GM12878 (cell line): ENCODE results near the gene RAET1G. TPM values are rescaled to one million over a fixed set of nuclear protein-coding genes. Genes with fewer than 3 reads are reported as not detected.
A peak's percentile ranks its signal among the peaks of the same experiment; 100 is the strongest.

Experiments used
- BRCA1 ChIP-seq: IDR thresholded peaks from 2 replicates; pipeline ENCODE4 v1.6.1; 2011; ENCODE audit warnings: low read depth, low read length, improper control_type of control experiment
- CREM ChIP-seq: IDR thresholded peaks from 2 replicates; pipeline ENCODE4 v1.6.1; 2014; ENCODE audit warnings: antibody characterized with exemption, low read depth
- FOXM1 ChIP-seq: IDR thresholded peaks from 2 replicates; pipeline ENCODE4 v1.6.1; 2012; ENCODE audit warnings: low read depth, mild to moderate bottlenecking, inconsistent platforms, low read length, moderate library complexity
- MYB ChIP-seq: fragments of 150-350 bp; IDR thresholded peaks from 2 replicates; pipeline ENCODE4 v1.6.1; 2014; ENCODE audit warnings: mild to moderate bottlenecking, low read depth, low read length, borderline replicate concordance
- POLR2AphosphoS2 ChIP-seq: IDR thresholded peaks from 2 replicates; pipeline ENCODE4 v1.6.1; 2011; ENCODE audit warnings: low read depth, mild to moderate bottlenecking, low read length, improper control_type of control experiment, moderate library complexity
- RBBP5 ChIP-seq: fragments of 200-600 bp; sonication (generic); conservative IDR thresholded peaks from 2 replicates; pipeline ENCODE4 v1.6.1; 2016
- SMC3 ChIP-seq: IDR thresholded peaks from 2 replicates; pipeline ENCODE4 v1.6.1; 2011; ENCODE audit warnings: low read length, improper control_type of control experiment, borderline replicate concordance
- TCF3 ChIP-seq: IDR thresholded peaks from 2 replicates; pipeline ENCODE4 v1.6.1; 2012; ENCODE audit warnings: low read depth, mild to moderate bottlenecking, low read length, borderline replicate concordance; ENCODE audit not compliant: insufficient read depth
- polyA plus RNA-seq, 11 experiments: library from polyadenylated mRNA; depleted of rRNA in 4 of 11; unstranded in 6 of 11; stranded (reverse) in 5 of 11; fragments of >200 nt; fragmentation: Nextera tagmentation in 4 of 11; fragmentation: Illumina TruSeq in 1 of 11; extraction: Ambion mirVana in 4 of 11; extraction: Trizol in 1 of 11; gene quantifications; 1 replicate in 1 of 11; 2 replicates in 10 of 11; pipeline versions ENCODE4 v1.2.1 to v1.2.3, GENCODE V29; 2011 to 2016; ENCODE audit warnings: inconsistent platforms in 2 of 11, missing spikeins in 2 of 11, low read depth in 1 of 11
- total RNA-seq, 4 experiments: library from RNA; depleted of rRNA in 3 of 4; stranded (reverse); fragments of >200 nt in 3 of 4; fragmentation: Illumina TruSeq in 1 of 4; extraction: Trizol in 1 of 4; gene quantifications; 2 replicates each; pipeline versions ENCODE4 v1.2.1 to v1.2.3, GENCODE V29; 2013 to 2021
- TF ChIP-seq, protein P1 (sequence below): fragments of 450-650 bp; IDR thresholded peaks from 2 replicates; pipeline ENCODE4 v1.6.1; 2016; ENCODE audit warnings: mild to moderate bottlenecking, moderate library complexity, borderline replicate concordance
- TF ChIP-seq, protein P2 (sequence below): fragments of 450-650 bp; IDR thresholded peaks from 2 replicates; pipeline ENCODE4 v1.6.1; 2016; ENCODE audit warnings: mild to moderate bottlenecking
- TF ChIP-seq, protein P3 (sequence below): fragments of 150-350 bp; IDR thresholded peaks from 2 replicates; pipeline ENCODE4 v1.6.1; 2014; ENCODE audit warnings: mild to moderate bottlenecking, low read depth, low read length
- TF ChIP-seq, protein P4 (sequence below): fragments of 450-650 bp; conservative IDR thresholded peaks from 2 replicates; pipeline ENCODE4 v1.6.1; 2017; ENCODE audit warnings: mild to moderate bottlenecking, moderate library complexity
- TF ChIP-seq, protein P5 (sequence below): fragments of 450-650 bp; IDR thresholded peaks from 2 replicates; pipeline ENCODE4 v1.6.1; 2017; ENCODE audit warnings: mild to moderate bottlenecking, moderate library complexity
- TF ChIP-seq, protein P6 (sequence below): IDR thresholded peaks from 2 replicates; pipeline ENCODE4 v1.6.1; 2012; ENCODE audit warnings: low read depth, low read length, improper control_type of control experiment

Gene RAET1G
- total and polyA plus RNA-seq, 10 of the 15 experiments (the other 5 are each of a cell fraction or from before 2014, with no cell fraction given), result not detected

DNA sequence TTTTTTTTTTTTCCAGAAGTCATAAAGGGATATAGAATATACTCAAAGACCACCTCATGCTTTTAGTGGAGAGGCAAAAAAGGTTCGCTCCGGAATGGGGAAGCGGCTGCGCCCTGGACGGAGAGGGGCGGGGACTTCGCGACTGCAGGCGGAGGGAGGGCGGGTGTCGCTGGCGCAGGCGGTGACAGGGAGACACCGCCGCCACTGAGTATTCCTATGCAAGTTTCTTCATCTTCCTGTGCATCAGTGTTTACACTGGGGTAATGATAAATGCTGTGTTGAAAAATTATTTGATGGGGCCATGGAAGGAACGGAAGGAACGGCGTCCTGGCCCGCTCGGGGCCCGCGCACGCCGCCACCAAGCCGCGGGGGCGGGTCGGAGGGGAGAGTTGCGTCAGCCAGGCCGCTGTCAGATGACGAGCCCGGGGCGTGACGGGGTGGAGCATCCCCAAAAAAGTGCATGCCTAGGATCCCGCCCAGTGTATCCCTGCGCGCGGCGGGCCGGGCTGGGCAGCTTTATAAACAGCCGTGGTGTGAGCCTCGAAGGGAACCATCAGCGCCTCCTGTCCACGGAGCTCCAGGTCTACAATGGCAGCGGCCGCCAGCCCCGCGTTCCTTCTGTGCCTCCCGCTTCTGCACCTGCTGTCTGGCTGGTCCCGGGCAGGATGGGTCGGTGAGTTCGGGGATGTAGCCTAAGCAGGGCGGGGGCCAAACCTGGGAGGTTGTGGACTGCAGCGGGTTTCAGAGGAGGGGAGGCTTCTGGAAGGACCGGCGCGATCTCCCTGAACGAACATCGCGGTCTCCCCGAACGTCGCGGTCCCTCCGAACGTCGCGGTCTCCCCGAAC, 40.8 kb upstream of the RAET1G start, which contains the start of gene ULBP1 (continued):
- TF ChIP-seq, protein P1, sequence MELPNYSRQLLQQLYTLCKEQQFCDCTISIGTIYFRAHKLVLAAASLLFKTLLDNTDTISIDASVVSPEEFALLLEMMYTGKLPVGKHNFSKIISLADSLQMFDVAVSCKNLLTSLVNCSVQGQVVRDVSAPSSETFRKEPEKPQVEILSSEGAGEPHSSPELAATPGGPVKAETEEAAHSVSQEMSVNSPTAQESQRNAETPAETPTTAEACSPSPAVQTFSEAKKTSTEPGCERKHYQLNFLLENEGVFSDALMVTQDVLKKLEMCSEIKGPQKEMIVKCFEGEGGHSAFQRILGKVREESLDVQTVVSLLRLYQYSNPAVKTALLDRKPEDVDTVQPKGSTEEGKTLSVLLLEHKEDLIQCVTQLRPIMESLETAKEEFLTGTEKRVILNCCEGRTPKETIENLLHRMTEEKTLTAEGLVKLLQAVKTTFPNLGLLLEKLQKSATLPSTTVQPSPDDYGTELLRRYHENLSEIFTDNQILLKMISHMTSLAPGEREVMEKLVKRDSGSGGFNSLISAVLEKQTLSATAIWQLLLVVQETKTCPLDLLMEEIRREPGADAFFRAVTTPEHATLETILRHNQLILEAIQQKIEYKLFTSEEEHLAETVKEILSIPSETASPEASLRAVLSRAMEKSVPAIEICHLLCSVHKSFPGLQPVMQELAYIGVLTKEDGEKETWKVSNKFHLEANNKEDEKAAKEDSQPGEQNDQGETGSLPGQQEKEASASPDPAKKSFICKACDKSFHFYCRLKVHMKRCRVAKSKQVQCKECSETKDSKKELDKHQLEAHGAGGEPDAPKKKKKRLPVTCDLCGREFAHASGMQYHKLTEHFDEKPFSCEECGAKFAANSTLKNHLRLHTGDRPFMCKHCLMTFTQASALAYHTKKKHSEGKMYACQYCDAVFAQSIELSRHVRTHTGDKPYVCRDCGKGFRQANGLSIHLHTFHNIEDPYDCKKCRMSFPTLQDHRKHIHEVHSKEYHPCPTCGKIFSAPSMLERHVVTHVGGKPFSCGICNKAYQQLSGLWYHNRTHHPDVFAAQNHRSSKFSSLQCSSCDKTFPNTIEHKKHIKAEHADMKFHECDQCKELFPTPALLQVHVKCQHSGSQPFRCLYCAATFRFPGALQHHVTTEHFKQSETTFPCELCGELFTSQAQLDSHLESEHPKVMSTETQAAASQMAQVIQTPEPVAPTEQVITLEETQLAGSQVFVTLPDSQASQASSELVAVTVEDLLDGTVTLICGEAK, result no peak
- TF ChIP-seq TCF3 (no peak), POLR2AphosphoS2 (no peak), BRCA1 (no peak), RBBP5 (no peak), SMC3 (no peak), MYB (no peak), CREM (0 out of 2 replicates have a peak, but pooled peaks have one; percentile 16), FOXM1 (no peak)
- TF ChIP-seq, protein P2, sequence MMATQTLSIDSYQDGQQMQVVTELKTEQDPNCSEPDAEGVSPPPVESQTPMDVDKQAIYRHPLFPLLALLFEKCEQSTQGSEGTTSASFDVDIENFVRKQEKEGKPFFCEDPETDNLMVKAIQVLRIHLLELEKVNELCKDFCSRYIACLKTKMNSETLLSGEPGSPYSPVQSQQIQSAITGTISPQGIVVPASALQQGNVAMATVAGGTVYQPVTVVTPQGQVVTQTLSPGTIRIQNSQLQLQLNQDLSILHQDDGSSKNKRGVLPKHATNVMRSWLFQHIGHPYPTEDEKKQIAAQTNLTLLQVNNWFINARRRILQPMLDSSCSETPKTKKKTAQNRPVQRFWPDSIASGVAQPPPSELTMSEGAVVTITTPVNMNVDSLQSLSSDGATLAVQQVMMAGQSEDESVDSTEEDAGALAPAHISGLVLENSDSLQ, result peak; percentile 71
- TF ChIP-seq, protein P3, sequence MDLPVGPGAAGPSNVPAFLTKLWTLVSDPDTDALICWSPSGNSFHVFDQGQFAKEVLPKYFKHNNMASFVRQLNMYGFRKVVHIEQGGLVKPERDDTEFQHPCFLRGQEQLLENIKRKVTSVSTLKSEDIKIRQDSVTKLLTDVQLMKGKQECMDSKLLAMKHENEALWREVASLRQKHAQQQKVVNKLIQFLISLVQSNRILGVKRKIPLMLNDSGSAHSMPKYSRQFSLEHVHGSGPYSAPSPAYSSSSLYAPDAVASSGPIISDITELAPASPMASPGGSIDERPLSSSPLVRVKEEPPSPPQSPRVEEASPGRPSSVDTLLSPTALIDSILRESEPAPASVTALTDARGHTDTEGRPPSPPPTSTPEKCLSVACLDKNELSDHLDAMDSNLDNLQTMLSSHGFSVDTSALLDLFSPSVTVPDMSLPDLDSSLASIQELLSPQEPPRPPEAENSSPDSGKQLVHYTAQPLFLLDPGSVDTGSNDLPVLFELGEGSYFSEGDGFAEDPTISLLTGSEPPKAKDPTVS, result no peak
- TF ChIP-seq, protein P4, sequence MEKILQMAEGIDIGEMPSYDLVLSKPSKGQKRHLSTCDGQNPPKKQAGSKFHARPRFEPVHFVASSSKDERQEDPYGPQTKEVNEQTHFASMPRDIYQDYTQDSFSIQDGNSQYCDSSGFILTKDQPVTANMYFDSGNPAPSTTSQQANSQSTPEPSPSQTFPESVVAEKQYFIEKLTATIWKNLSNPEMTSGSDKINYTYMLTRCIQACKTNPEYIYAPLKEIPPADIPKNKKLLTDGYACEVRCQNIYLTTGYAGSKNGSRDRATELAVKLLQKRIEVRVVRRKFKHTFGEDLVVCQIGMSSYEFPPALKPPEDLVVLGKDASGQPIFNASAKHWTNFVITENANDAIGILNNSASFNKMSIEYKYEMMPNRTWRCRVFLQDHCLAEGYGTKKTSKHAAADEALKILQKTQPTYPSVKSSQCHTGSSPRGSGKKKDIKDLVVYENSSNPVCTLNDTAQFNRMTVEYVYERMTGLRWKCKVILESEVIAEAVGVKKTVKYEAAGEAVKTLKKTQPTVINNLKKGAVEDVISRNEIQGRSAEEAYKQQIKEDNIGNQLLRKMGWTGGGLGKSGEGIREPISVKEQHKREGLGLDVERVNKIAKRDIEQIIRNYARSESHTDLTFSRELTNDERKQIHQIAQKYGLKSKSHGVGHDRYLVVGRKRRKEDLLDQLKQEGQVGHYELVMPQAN, result no peak
- TF ChIP-seq, protein P5, sequence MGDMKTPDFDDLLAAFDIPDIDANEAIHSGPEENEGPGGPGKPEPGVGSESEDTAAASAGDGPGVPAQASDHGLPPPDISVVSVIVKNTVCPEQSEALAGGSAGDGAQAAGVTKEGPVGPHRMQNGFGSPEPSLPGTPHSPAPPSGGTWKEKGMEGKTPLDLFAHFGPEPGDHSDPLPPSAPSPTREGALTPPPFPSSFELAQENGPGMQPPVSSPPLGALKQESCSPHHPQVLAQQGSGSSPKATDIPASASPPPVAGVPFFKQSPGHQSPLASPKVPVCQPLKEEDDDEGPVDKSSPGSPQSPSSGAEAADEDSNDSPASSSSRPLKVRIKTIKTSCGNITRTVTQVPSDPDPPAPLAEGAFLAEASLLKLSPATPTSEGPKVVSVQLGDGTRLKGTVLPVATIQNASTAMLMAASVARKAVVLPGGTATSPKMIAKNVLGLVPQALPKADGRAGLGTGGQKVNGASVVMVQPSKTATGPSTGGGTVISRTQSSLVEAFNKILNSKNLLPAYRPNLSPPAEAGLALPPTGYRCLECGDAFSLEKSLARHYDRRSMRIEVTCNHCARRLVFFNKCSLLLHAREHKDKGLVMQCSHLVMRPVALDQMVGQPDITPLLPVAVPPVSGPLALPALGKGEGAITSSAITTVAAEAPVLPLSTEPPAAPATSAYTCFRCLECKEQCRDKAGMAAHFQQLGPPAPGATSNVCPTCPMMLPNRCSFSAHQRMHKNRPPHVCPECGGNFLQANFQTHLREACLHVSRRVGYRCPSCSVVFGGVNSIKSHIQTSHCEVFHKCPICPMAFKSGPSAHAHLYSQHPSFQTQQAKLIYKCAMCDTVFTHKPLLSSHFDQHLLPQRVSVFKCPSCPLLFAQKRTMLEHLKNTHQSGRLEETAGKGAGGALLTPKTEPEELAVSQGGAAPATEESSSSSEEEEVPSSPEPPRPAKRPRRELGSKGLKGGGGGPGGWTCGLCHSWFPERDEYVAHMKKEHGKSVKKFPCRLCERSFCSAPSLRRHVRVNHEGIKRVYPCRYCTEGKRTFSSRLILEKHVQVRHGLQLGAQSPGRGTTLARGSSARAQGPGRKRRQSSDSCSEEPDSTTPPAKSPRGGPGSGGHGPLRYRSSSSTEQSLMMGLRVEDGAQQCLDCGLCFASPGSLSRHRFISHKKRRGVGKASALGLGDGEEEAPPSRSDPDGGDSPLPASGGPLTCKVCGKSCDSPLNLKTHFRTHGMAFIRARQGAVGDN, result no peak
- TF ChIP-seq, protein P6, sequence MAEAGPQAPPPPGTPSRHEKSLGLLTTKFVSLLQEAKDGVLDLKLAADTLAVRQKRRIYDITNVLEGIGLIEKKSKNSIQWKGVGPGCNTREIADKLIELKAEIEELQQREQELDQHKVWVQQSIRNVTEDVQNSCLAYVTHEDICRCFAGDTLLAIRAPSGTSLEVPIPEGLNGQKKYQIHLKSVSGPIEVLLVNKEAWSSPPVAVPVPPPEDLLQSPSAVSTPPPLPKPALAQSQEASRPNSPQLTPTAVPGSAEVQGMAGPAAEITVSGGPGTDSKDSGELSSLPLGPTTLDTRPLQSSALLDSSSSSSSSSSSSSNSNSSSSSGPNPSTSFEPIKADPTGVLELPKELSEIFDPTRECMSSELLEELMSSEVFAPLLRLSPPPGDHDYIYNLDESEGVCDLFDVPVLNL, result no peak
